HG03280 (cell line): ENCODE data around the gene PDCL3.

Experiments used
- ATAC-seq: cut with Tn5 transposase; IDR thresholded peaks from one replicate; pipeline ENCODE4 v1.9.1; 2021; ENCODE audit warnings: mild to moderate bottlenecking, moderate library complexity; ENCODE audit not compliant: unreplicated experiment

PDCL3 gene

DNA sequence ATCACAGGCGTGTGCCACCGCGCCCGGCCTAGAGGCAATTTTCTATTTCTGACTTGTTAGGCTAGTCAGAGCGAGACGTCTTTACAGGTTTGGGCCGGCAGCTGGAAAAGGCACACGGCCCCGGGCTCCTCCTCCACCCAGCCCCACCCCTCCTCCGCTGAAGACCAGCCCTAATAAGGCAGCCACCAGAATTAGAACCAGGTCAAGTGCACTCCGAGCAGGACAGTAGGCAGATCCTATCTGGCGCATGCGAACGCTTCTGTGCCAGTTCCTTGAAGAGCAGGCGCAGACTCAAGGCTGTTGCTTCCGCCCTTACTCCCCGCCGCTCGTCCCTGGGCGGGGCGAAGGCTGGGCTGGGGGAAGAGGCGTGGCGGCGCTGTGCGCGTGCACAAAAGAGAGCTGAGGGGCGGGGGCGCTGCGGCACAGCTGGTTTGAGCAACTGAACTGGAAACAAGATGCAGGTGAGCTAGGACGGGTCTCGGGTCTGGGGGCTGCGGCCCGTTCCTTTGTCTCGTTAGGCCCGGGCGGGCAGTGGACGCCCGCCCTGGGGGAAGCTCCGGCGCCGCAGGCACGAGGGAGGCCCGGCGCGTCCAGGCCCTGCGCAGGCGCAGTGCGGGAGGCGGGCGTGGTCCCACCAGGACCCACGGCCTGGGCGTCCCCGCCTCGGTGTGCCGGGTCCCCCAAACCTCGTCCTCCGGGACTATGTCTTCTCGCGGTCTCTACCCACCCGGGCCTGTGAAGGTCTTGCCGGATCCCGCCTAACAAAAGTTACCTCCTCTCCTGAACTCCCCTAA is at the start of gene PDCL3:
Gene PDCL3, plus strand, starts transcription at position 381 of the 794 bp plus-strand sequence. Its CDS starts 75 bp downstream, at position 456.
- ATAC-seq, result peak; percentile 90

DNA sequence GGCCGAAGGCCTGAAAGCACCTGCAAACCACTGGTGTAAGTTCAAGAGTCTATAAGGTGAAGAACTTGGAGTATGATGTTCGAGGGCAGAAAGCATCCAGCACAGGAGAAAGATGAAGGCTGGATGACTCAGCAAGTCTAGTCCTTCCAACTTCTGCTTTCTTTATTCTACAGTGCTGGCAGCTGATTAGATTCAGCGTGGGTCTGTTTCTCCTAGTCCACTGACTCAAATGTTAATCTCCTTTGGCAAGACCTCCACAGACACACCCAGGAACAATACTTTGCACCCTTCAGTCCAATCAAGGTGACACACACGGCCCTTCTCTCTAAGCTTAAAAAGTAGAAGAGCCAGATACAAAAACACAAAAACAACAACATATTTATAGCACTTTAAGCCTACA is 49.1 kb upstream of the PDCL3 start:
- no peak for ATAC-seq

DNA sequence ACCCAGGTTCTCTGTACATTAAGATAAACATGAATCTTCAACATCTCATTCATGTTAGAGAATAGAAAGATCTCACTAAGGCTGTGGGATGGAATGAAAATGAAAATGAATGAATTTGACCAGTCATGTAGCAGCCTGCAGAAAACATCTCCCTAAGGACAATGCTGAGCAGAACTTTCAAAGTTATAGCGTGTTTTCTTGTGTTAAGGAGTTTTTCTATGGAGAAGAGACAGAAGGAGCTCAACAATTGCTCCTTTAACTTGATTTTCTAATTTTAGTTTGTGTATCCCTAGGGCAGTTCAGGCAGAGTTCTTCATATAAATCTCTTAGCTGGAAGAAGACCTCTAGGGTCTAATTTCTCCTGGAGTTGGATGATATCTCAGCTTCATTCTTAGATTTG is 45.2 kb upstream of the PDCL3 start:
- no peak for ATAC-seq

DNA sequence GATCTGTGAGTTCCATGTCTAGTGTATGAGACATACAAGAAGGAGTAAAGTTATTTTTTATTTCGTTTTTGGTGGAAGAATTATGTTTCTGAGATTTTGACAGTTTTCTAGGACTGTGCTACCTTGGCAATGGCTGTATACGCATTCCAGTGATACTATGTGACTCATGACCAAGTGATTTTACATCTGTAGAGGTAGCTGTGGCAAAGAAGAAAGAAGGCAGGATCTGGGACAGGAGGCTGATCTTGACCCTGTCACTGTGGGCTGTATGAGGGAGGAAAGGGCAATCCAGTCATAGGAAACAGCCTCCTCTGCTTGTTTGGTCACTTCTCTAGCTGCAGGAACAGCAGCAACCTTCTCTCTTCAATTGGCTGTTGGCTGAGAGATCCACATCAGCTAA is 44.0 kb upstream of the PDCL3 start:
- no peak for ATAC-seq

DNA sequence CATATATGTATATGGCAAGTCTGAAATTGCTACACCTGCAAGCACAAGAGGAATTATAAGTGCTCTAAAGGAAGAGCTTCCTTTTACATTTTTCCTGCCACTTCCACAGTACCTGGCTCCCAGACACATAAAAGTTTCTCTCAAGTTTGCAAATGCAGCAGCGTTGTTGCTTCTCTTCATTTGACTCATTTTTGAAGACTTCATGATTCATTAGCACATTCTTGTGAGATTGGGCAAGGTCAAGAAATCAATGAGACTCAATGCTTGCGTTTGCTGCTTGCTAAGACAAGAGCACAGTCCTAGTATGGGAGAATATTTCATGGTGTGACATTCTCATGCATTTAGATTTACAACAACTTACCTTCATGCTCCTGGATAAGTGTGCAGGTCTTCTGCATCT is 42.6 kb upstream of the PDCL3 start:
- no peak for ATAC-seq

DNA sequence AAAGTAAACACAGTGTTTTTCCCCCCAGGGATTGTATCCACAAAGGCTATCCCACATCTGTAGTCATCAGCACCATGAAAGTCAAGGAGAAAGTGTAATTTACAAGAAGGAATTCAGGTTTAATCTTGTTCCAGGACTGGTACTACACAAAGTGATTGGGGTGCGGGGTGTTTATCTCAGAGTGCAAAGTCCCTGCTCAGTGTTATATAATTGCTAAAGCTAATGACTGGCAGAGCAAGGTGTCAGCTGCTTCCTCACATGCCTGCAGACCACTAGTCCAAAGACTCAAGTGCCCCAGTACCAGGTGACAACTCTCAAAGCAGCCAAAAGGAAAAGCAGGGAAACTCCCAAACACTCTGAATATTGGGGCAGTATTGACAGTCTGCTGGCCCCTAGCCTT is 40.4 kb upstream of the PDCL3 start:
- ATAC-seq, result no peak

DNA sequence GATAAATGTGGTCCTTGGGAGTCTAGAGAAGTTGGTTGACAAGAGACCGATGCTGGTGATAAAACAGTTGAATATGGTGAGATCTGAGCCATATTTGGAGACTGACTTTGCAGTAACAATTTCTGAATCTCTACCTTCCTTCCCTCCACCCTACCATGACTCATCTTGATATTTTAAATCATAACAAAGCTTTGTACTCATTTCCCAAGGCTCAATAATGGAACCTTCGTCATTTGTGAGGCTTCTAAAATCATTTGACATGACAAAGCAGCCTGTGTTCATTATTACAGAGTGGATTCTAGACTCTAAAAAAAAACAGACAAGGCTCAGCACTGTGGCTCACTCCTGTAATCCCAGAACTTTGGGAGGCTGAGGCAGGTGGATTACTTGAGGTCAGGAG is 38.5 kb upstream of the PDCL3 start:
- no peak for ATAC-seq

DNA sequence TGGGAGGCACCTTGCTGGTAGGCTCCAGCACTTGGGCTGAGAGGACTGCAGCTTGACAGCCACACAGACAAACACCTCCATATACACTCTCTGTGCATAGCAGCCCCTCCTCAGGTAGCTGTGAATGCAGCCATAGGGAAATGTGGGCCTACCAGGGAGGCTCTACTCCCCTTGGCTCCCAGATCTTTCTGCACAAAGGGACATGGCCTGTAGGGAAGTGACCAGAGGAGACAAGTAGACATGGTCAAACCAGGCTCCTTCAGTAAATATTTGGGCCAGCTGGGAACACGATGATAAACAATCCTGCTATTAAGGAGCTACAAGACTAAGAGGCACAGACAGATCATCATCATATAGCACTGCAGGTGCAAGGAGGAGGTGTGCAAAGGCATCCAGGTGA is 35.9 kb upstream of the PDCL3 start:
- no peak for ATAC-seq

DNA sequence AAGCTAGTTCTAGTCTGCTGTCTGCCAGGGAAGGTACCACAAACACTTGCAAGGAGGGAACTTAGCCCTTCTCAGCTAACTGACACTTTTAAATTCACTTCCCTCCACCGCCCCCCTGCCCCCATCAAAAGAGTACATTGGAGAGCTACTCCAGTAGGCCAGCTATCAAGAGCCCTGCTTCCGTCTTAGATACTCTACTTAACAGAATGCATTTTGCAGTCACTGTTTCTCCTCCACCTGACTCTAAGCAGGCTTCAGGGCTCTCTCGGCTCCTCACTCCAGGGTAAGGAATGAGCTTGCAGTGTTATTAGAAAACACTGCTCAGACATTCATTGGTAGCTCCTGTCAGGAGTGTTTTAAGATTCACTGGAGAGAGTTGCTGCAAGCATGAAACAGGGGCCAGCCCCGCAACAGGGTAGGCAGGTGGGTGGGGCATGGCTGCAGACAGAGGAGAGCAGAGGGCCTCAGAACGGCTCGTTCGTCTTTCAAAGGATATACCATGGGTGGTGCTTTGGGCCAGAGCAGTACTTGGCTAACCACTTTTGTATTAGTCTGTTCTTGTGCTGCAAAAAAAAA is 35.3 kb upstream of the PDCL3 start:
- no peak for ATAC-seq

DNA sequence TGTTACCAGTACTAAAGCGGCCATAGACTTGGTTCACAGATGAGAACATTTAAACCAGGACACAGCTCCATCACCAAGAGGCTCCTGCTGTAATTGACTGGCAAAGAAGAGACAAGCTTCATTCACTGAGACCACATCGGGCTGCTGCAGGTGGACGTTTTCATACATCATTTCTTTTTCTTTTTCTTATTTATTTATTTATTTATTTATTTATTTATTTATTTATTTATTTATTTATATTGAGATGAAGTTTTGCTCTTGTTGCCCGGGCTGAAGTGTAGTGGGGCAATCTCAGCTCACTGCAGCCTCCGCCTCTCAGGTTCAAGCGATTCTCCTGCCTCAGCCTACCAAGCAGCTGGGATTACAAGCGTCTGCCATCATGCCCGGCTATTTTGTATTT is 33.6 kb upstream of the PDCL3 start:
- ATAC-seq, result no peak

DNA sequence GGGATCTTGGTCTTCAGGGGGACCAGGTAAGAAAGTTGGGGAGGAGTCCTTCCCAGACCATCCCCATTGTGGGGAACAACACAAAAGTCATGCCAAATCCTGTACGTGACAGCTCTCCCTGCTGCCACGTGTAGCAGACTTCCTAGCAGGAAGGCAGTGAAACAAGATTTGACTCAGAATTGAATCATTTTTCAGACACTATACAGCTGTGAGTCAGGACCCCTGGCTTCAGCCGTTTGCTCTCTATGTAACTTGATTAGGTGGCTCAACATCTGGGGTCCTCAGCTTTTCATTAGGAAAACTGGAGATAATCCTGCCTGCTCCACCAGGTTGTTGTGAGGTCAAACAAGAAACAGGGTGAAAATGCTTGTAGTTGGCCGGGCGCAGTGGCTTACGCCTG is 32.9 kb upstream of the PDCL3 start:
- ATAC-seq, result no peak

DNA sequence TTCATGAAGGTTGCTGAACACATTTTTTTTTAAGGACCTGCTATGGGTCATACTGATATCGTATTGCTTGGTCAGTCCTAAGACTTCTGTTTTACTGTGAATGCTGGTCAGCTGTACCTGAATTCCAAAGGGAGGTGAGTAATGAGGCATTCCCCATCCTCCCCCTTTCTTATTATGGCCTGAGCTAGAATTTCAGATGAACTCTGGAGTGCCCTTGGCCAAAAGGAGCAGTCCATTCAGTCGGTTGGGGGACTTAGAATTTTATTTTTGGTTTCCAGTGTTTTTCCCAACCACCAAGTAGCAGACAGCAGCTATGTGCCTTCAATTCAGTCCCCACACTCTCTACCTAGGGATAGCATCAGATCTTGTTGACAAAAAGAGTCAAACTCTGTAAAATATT is 26.9 kb upstream of the PDCL3 start:
- ATAC-seq, result no peak

DNA sequence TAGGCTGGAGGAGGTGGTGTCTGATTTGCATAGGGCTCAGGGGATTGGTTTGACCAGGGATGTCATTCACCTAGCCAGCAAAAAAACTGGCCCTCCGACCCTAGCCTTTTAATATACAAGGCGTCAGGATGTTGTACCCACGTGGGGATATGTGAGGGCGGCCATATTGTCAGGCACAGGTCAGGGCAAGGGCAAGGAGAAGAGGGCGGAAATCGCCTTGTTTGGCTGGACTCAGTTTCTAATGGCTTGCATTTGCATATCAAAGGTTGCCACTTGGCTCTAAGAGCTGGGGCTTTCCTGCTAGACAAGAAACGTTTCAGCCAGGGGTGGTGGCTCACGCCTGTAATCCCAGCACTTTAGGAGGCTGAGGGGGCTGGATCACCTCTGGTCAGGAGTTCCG is 24.9 kb upstream of the PDCL3 start:
- no peak for ATAC-seq

DNA sequence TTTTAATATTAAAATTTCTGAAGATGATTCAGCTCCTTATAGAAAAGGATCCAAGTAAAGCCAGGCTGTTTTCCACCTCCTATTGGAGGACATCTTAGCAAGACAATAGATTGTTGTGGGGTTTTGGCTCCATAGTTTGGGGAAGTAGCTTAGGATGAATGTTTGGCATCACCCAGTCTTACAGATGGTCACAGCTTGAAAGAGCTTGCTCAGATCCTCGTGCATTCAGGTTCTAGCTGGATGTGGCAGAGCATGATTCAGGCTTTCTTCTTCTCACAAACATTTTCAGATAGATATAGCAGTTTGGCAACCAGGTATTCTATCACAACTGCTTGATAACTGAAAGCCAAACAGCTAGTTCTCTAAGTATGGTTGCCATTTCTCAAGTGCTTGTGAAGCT is 23.6 kb upstream of the PDCL3 start:
- ATAC-seq, result no peak

DNA sequence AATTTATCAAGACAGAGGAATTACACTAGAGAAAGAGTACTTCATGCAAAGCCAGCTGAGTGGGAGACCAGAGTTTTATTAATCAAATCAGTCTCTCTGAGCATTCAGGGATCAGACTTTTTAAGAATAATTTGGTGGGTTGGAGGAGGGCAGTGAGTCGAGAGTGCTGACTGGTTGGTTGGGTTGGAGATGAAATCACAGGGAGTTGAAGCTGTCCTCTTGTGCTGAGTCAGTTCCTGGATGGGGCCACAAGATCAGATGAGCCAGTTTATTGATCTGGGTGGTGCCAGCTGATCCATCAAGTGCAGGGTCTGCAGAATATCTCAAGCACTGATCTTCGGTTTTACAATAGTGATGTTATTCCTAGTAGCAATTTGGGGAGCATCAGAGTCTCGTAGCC is 21.4 kb upstream of the PDCL3 start:
- no peak for ATAC-seq

DNA sequence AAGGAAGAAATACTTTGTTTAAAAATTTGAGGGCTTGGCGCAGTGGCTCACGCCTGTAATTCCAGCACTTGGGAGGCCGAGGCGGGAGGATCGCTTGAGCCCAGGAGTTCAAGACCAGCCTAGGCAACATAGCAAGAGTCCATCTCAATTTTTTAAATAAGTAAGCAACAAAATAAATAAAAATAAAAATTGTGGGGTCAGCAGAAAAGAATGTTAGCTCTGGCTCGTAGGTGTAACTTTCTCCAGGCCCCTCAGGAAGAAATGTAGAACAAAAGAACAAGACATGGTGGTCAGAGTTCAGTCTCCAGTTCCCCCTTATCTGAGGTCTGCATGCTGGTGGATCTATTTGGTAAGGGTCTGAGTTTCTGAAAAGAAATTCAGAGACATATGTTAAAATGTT is 20.4 kb upstream of the PDCL3 start:
- no peak for ATAC-seq

DNA sequence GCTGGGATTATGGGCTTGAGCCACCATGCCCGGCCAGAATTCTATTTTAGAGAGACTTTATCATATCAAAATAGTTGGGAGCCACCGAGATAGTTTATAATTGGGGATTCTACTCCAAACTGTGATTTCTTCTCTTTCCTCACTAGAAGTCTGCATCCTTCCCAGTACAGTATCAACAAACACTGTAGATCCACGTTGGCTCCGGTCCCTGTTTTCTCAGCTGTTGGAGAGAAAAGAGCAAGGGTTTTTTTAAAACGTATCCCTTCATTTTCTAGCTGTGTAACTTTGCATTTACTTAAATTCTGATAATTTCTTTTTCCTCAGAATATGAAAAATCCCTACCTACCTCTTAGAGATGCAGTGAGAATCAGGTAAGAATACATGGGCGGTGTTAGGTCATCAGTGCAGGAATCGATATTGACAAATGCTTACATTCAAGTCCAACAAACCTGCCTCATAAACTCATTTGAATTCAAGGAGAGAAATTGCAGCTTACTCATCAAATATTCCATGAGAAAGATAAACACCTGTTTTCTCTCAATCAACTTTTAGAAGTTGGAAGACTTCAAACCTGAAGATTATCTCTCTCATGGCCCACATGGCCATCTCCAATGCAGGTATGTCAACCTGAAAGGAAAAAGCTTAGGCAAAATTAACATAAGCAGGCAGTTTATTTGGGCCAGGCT is 17.7 kb upstream of the PDCL3 start:
- no peak for ATAC-seq

DNA sequence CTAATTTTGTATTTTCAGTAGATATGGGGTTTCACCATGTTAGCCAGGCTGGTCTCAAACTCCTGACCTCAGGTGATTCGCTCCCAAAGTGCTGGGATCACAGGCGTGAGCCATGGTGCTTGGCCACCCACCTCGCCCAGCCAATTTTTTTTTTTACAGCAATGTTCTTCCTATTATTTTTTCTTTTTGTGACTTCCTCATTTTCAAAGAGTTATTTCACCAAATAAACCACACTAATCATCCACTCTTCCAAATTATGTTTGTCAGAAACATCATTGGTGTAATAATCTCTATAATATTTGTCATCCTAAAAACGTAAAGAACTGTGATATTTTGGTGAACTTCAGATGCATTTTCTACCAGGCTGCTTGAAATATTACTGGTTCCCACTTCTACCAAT is 16.3 kb upstream of the PDCL3 start:
- no peak for ATAC-seq

DNA sequence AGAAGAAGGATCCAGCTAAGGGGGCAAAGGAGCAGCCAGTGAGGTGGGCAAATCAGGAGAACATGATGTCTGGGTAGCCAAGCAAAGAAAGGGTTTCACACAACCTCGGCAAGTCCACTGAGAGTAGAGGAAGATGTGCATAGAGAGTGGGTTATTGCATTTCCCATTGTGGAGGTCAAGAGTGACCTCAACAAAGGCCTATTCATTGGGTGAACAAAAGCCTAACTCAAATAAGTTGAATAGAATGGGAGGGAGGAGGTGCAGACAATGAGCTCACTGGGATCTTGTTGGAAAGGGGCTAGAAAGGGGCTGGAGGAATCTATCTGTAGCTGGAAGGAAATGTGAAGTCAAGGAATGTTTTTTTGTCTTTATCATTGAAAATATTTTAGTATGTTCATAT is 14.0 kb upstream of the PDCL3 start:
- no peak for ATAC-seq

DNA sequence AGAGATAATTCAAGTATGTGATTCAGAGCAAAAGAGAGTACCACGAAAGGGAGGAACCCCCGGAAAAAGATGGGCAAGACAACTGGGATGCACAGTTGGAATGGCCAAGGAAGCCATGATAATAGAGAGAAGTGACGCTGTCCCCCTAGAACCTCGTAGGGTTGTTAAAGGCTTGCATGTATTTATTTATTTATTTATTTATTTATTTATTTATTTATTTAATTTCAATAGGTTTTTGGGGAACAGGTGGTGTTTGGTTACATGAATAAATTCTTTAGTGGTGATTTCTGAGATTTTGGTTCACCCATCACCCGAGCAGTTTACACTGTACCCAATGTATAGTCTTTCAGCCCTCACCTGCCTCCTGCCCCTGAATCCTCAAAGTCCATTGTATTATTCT is 11.5 kb upstream of the PDCL3 start:
- no peak for ATAC-seq

DNA sequence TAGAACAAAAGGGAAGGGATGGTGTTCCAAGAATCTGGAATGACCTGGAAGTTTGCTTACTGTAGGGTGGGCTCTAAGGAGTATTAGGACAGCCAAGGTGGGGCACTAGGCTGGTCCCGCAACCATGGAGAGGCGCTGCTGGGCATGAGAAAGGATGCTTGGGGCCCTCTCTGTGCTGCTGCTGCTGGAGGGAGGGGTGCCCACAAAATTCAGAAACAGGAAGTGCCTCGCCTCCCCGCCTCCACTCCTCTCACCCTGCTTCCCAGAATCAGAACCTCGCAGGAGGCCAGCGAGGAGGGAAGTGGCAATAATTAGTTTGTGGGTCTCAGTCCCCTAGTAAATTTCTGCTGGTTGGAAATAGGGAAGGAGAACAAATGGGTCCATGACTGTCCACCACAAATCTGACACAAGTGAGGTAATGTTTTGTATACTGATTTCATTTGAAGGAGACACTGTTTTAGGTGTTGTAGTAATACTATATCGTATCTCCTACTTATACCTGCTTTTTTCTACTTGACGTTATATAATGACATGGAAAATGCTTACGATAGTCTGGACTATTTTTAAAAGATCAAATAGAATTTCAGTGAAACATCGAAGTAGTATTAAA is 7.9 kb upstream of the PDCL3 start:
- ATAC-seq, result no peak

DNA sequence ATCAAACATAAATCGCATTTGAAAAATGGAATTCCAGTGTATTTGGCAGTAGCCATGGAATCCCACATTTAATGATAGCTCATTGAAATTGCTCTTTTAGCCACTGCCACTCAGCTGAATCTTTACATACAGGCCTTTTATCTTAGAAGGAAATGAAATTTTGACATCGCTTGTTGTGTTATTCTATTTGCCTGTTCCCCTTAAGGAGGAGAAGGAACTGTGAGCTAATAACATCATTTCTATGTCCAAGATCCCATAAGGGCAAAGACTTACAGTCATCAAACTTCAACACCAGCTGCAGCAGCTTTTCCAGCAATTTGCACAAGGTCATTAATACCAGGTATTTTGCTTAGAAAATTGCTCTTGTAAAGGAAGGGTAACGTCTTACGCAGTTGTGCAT is 6.0 kb upstream of the PDCL3 start:
- ATAC-seq, result no peak
